ENCODE data around the gene ITGA2. TPM values are rescaled to one million over a fixed set of nuclear protein-coding genes. Genes with fewer than 3 reads are reported as not detected.

Gene ITGA2
- total RNA-seq, 1 donor from 2014 or later = 1.0 TPM

DNA sequence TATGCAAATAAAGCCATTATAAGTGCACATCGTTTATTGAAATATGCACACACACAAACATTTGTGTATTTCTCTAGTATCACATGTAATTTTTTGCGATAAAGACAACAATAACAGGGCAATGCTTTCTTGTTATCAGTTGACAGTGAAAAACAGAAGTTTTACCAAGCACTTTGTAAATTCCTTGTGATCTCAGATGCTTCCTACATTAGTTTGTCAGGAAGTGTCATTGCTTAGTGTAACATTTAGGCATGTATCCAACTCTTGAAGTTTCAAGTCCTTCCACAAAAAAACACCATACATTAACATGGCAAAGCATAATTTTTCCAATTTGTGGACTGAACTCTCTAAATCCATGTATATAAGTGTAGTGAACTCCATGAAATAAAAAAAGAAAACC lies 74.0 kb downstream of the ITGA2 start:
- Mint-ChIP-seq H3K27ac (ENCODE audit: unreplicated experiment) (no peak overlapping the region), H3K27me3 (ENCODE audit: low read depth) (peaks cover 3% of the 10 kb centered on the region), H3K9me3 (ENCODE audit: low read depth) (no peaks in the 10 kb centered on the region), H3K4me1 (ENCODE audit: low read depth) (no peaks in the 10 kb centered on the region), H3K4me3 (ENCODE audit: unreplicated experiment) (no peak overlapping the region), H3K36me3 (ENCODE audit: low read depth) (no peaks in the 10 kb centered on the region)
- no peak for DNase-seq (ENCODE audit: low spot score)
- TF ChIP-seq CTCF (IDR thresholded peaks at IDR 0.05) = no peak

GRCh38 chr5:53063791-53064190 lies 74.6 kb downstream of the ITGA2 start:
- Mint-ChIP-seq H3K9me3 (ENCODE audit: low read depth) (no peaks in the 10 kb centered on the region), H3K4me3 (ENCODE audit: unreplicated experiment) (no peak overlapping the region), H3K27ac (ENCODE audit: unreplicated experiment) (no peak overlapping the region), H3K36me3 (ENCODE audit: low read depth) (no peaks in the 10 kb centered on the region), H3K27me3 (ENCODE audit: low read depth) (no peaks in the 10 kb centered on the region), H3K4me1 (ENCODE audit: low read depth) (no peaks in the 10 kb centered on the region)
- no peak for TF ChIP-seq CTCF (IDR thresholded peaks at IDR 0.05)
- DNase-seq (ENCODE audit: low spot score) = no peak

GRCh38 chr5:53066088-53066487 lies 76.9 kb downstream of the ITGA2 start:
- no peak for TF ChIP-seq CTCF (IDR thresholded peaks at IDR 0.05)
- peaks cover 3% of the 10 kb centered on the region for H3K4me1 Mint-ChIP-seq (ENCODE audit: low read depth)
- no peak for DNase-seq (ENCODE audit: low spot score)
- H3K27me3 Mint-ChIP-seq (ENCODE audit: low read depth) = no peaks in the 10 kb centered on the region
- no peak overlapping the region for H3K27ac Mint-ChIP-seq (ENCODE audit: unreplicated experiment)
- H3K4me3 Mint-ChIP-seq (ENCODE audit: unreplicated experiment) = no peak overlapping the region
- no peaks in the 10 kb centered on the region for H3K9me3 Mint-ChIP-seq (ENCODE audit: low read depth)
- no peaks in the 10 kb centered on the region for H3K36me3 Mint-ChIP-seq (ENCODE audit: low read depth)

- Mint-ChIP-seq H3K4me3 (ENCODE audit: unreplicated experiment) (no peak overlapping the region), H3K36me3 (ENCODE audit: low read depth) (no peaks in the 10 kb centered on the region), H3K9me3 (ENCODE audit: low read depth) (no peaks in the 10 kb centered on the region), H3K27ac (ENCODE audit: unreplicated experiment) (no peak overlapping the region), H3K4me1 (ENCODE audit: low read depth) (peaks cover 6% of the 10 kb centered on the region), H3K27me3 (ENCODE audit: low read depth) (no peaks in the 10 kb centered on the region)
- TF ChIP-seq CTCF (IDR thresholded peaks at IDR 0.05) = no peak
- no peak for DNase-seq (ENCODE audit: low spot score)
Measured at GRCh38 chr5:53067641-53068040, 78.5 kb downstream of the ITGA2 start.

- H3K4me3 Mint-ChIP-seq (ENCODE audit: unreplicated experiment) = no peak overlapping the region
- TF ChIP-seq CTCF (IDR thresholded peaks at IDR 0.05) = no peak
- no peak for DNase-seq (ENCODE audit: low spot score)
- no peaks in the 10 kb centered on the region for H3K36me3 Mint-ChIP-seq (ENCODE audit: low read depth)
- H3K27ac Mint-ChIP-seq (ENCODE audit: unreplicated experiment) = no peak overlapping the region
- H3K9me3 Mint-ChIP-seq (ENCODE audit: low read depth) = no peaks in the 10 kb centered on the region
- H3K27me3 Mint-ChIP-seq (ENCODE audit: low read depth) = peaks cover under 1% of the 10 kb centered on the region
- H3K4me1 Mint-ChIP-seq (ENCODE audit: low read depth) = peaks cover 6% of the 10 kb centered on the region
Measured at GRCh38 chr5:53068291-53068836, 79.2 kb downstream of the ITGA2 start.
